Thymus (tissue), 11 donors: ENCODE data around the gene RALGPS1. TPM values are rescaled to one million over a fixed set of nuclear protein-coding genes. Genes with fewer than 3 reads are reported as not detected.

ENCODE experiments used
- DNase-seq, 9 donors: peaks; one replicate each; pipeline ENCODE4 v3.0.0-alpha.2; 2013; ENCODE audit warnings: low spot score in 9 of 9, low read depth in 6 of 9, missing footprints in 1 of 9
- H3K27ac ChIP-seq, 2 donors: one replicate each; pipeline ENCODE4 v1.5.1; 2013; ENCODE audit warnings: control low read depth in 1 of 2, low read depth in 1 of 2, low read length in 1 of 2, mild to moderate bottlenecking in 1 of 2, moderate library complexity in 1 of 2
- H3K27me3 ChIP-seq, 2 donors: one replicate each; pipeline ENCODE4 v1.5.1; 2013; ENCODE audit warnings: low read length in 1 of 2; ENCODE audit not compliant: control insufficient read depth in 2 of 2, insufficient read depth in 1 of 2
- H3K36me3 ChIP-seq, 2 donors: one replicate each; pipeline ENCODE4 v1.5.1; 2013; ENCODE audit warnings: low read length in 1 of 2, mild to moderate bottlenecking in 1 of 2, moderate library complexity in 1 of 2; ENCODE audit not compliant: control insufficient read depth in 2 of 2, insufficient read depth in 2 of 2
- H3K4me1 ChIP-seq, 2 donors: one replicate each; pipeline ENCODE4 v1.5.1; 2013; ENCODE audit warnings: low read length in 2 of 2; ENCODE audit not compliant: control insufficient read depth in 2 of 2, insufficient read depth in 2 of 2
- H3K4me3 ChIP-seq, 2 donors: one replicate each; pipeline ENCODE4 v1.5.1; 2013; ENCODE audit warnings: low read length in 2 of 2, control low read depth in 1 of 2, mild to moderate bottlenecking in 1 of 2
- H3K9me3 ChIP-seq, 2 donors: one replicate each; pipeline ENCODE4 v1.5.1; 2013; ENCODE audit warnings: low read length in 1 of 2, mild to moderate bottlenecking in 1 of 2; ENCODE audit not compliant: control insufficient read depth in 2 of 2, insufficient read depth in 1 of 2
- WGBS: extraction: QIAGEN DNeasy Blood & Tissue Kit; methylation state at CpG from one replicate; pipeline ENCODE4 v1.1.7; 2013; 5-methylcytosine and 5-hydroxymethylcytosine counted together
- polyA plus RNA-seq: library from polyadenylated mRNA; stranded (reverse); fragments of 200-250 nt; gene quantifications from one replicate; pipeline ENCODE4 v1.2.3, GENCODE V29; 2013
- total RNA-seq: library from RNA; stranded (reverse); fragments of 120-200 nt; gene quantifications from one replicate; pipeline ENCODE4 v1.2.4, GENCODE V29; 2013
- donor health status: healthy.

RALGPS1 gene
- total and polyA plus RNA-seq, 2 donors: 3.6 to 8.5 TPM

- Histone ChIP-seq H3K27ac (no peak overlapping the region), H3K36me3 (peaks cover 0 to 2% of the 10 kb centered on the region in 2 donors), H3K4me1 (peaks cover 0 to 3% of the 10 kb centered on the region in 2 donors), H3K9me3 (no peaks in the 10 kb centered on the region), H3K4me3 (no peak overlapping the region), H3K27me3 (no peaks in the 10 kb centered on the region)
- WGBS: 98% methylated on average over 9 of the region's 9 CpGs
- DNase-seq: no peak
Measured at GRCh38 chr9:127030814-127031740, 116.5 kb downstream of the RALGPS1 start.

GRCh38 chr9:127032256-127032655 is 117.7 kb downstream of the RALGPS1 start:
- WGBS: 97% methylated on average over 4 of the region's 4 CpGs
- DNase-seq: no peak
- peaks cover 0 to 3% of the 10 kb centered on the region in 2 donors for H3K4me1 ChIP-seq
- H3K4me3 ChIP-seq: no peak overlapping the region
- no peaks in the 10 kb centered on the region for H3K27me3 ChIP-seq
- no peak overlapping the region for H3K27ac ChIP-seq
- no peaks in the 10 kb centered on the region for H3K9me3 ChIP-seq
- peaks cover 0 to 3% of the 10 kb centered on the region in 2 donors for H3K36me3 ChIP-seq

DNA sequence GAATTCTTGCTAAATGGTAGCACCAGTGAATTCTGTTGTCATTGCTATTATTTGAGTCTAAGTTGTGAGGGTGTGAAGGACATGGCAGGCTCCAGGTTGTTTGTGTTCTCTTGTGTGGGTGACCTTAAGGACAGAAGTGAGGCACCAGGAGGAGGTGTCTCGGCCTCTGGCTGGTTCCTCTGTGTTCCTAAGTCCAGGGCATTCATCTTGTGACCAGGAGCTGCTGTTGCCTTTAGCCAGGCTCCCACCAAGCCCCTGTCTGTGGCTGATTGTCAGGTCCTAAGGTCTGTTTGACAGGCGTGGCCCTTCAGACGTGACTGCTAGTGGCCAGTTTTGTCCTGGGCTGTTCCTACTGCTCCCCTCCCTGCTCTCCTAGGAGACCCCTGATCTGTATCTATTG is 118.5 kb downstream of the RALGPS1 start:
- no peak for DNase-seq
- WGBS: 97% methylated on average over 3 of the region's 3 CpGs
- H3K4me1 ChIP-seq: peaks cover 0 to 3% of the 10 kb centered on the region in 2 donors
- H3K36me3 ChIP-seq: peaks cover 0 to 3% of the 10 kb centered on the region in 2 donors
- no peak overlapping the region for H3K27ac ChIP-seq
- no peak overlapping the region for H3K4me3 ChIP-seq
- no peaks in the 10 kb centered on the region for H3K27me3 ChIP-seq
- H3K9me3 ChIP-seq: no peaks in the 10 kb centered on the region

GRCh38 chr9:127033789-127034188 is 119.2 kb downstream of the RALGPS1 start:
- no peak overlapping the region for H3K27ac ChIP-seq
- no peak for DNase-seq

GRCh38 chr9:127034691-127035090 is 120.1 kb downstream of the RALGPS1 start:
- Histone ChIP-seq H3K27me3 (no peaks in the 10 kb centered on the region), H3K27ac (no peak overlapping the region), H3K9me3 (no peaks in the 10 kb centered on the region), H3K4me3 (no peak overlapping the region), H3K4me1 (peaks cover 0 to 3% of the 10 kb centered on the region in 2 donors), H3K36me3 (peaks cover 0 to 3% of the 10 kb centered on the region in 2 donors)
- WGBS: 100% methylated on average over 1 of the region's 1 CpG
- DNase-seq: no peak

More at GRCh38 chr9:127033789-127034188, 119.2 kb downstream of the RALGPS1 start:
- Histone ChIP-seq H3K27me3 (no peaks in the 10 kb centered on the region), H3K4me3 (no peak overlapping the region), H3K4me1 (peaks cover 0 to 3% of the 10 kb centered on the region in 2 donors), H3K9me3 (no peaks in the 10 kb centered on the region), H3K36me3 (peaks cover 0 to 3% of the 10 kb centered on the region in 2 donors)

DNA sequence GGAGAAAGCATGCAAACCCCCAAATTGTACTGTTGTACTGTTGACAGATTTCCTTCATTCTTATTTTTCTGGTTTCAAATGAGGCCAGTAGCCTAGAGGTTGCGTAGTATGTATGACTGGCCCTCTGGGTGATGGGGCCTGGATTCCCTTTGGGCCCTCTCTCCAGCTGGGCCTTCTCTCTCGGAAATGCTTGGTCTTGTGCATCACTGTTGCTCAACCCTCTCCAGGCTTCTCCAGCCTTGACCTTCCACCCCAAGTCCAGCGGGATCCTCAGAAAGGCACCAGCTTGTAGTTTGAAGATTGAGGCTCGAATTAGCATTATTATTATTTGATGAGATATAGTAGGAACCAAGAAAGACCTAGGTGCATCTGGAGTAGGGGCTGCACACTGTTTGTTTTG is 120.8 kb downstream of the RALGPS1 start:
- peaks cover 0 to 3% of the 10 kb centered on the region in 2 donors for H3K4me1 ChIP-seq
- H3K27ac ChIP-seq: no peak overlapping the region
- H3K27me3 ChIP-seq: no peaks in the 10 kb centered on the region
- no peak for DNase-seq
- H3K4me3 ChIP-seq: no peak overlapping the region
- WGBS: 95% methylated on average over 4 of the region's 4 CpGs
- H3K9me3 ChIP-seq: no peaks in the 10 kb centered on the region
- peaks cover 0 to 3% of the 10 kb centered on the region in 2 donors for H3K36me3 ChIP-seq

DNA sequence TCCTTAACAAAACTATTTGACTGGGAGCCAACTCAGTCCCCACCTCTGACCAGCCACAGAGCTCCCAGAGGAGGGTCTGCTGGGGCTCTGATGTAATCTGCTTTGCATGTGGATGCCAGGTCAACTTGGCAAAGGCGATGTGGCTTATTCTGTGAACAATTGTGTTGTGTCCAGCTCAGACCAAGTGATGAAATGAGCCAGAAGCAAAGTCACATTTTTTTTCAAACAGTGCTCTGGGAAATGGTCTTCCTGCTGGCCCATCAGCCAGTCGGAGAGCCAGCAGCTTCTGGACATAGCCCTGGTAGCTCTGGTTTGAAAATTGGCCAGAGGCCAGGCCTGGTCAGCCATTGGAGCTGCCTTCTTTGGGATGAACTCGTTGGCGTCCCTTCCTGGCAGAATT is 121.4 kb downstream of the RALGPS1 start:
- Histone ChIP-seq H3K4me1 (peaks cover 0 to 3% of the 10 kb centered on the region in 2 donors), H3K27me3 (no peaks in the 10 kb centered on the region), H3K36me3 (peaks cover 0 to 3% of the 10 kb centered on the region in 2 donors), H3K9me3 (no peaks in the 10 kb centered on the region), H3K27ac (no peak overlapping the region), H3K4me3 (no peak overlapping the region)
- DNase-seq: no peak
- WGBS: 95% methylated on average over 4 of the region's 4 CpGs

DNA sequence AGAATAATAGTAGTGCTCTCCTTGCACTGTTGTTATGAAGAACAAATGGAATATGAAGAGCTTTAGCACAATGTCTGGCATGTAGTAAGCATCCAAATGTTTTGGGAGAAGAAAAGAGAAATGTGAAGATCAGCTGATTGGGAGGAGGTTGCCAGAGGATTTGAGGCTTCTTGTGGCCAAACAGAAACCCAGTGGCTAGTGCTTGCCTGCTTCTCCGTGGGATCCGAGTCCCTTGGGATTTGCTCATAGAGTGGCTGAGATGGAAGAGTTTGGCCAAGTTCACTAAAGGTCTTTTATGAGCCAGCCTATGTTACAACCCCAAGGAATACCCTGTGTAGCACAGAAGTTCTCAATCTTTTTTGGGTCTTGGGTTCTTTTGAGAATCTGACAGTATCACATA is 121.9 kb downstream of the RALGPS1 start:
- no peak overlapping the region for H3K27ac ChIP-seq
- H3K36me3 ChIP-seq: peaks cover 0 to 3% of the 10 kb centered on the region in 2 donors
- no peak for DNase-seq
- H3K4me1 ChIP-seq: peaks cover 0 to 3% of the 10 kb centered on the region in 2 donors
- no peaks in the 10 kb centered on the region for H3K27me3 ChIP-seq
- H3K4me3 ChIP-seq: no peak overlapping the region
- no peaks in the 10 kb centered on the region for H3K9me3 ChIP-seq
- WGBS: over 99% methylated on average over 2 of the region's 2 CpGs

- no peak for DNase-seq
- H3K27ac ChIP-seq: no peak overlapping the region
- H3K36me3 ChIP-seq: peaks cover 0 to 3% of the 10 kb centered on the region in 2 donors
- H3K9me3 ChIP-seq: no peaks in the 10 kb centered on the region
- H3K4me3 ChIP-seq: no peak overlapping the region
- no peaks in the 10 kb centered on the region for H3K27me3 ChIP-seq
- peaks cover 0 to 3% of the 10 kb centered on the region in 2 donors for H3K4me1 ChIP-seq
- WGBS: 96% methylated on average over 5 of the region's 5 CpGs
Measured at GRCh38 chr9:127038531-127038930, 123.9 kb downstream of the RALGPS1 start.
